Loucy (cell line): ENCODE results near the gene TLR5.

ENCODE experiments used
- CTCF ChIP-seq: fragments of 200-600 bp; sonication (generic); conservative IDR thresholded peaks from 2 replicates; pipeline ENCODE4 v1.5.1; 2014; ENCODE audit warnings: mild to moderate bottlenecking, antibody characterized with exemption, low read length
- EZH2phosphoT487 ChIP-seq: fragments of 200-600 bp; IDR thresholded peaks from 2 replicates; pipeline ENCODE4 v1.6.1; 2018; ENCODE audit warnings: antibody characterized with exemption, mild to moderate bottlenecking, moderate library complexity, borderline replicate concordance

- no peak for TF ChIP-seq CTCF
- TF ChIP-seq EZH2phosphoT487: no peak
Observed at GRCh38 chr1:223177681-223178080, 34.6 kb upstream of the TLR5 start.
